HG02588 (cell line): Measurements from ENCODE around the gene ZNF496.

ENCODE experiments used
- ATAC-seq: cut with Tn5 transposase; IDR thresholded peaks from one replicate; pipeline ENCODE4 v1.9.1; 2021; ENCODE audit warnings: mild to moderate bottlenecking, moderate library complexity; ENCODE audit not compliant: unreplicated experiment

ZNF496 gene

GRCh38 chr1:247330548-247331171 lies 1.0 kb downstream of the ZNF496 start:
- ATAC-seq: no peak

- ATAC-seq: no peak
Measured at GRCh38 chr1:247329097-247329617, 2.5 kb downstream of the ZNF496 start.

- no peak for ATAC-seq
Measured at GRCh38 chr1:247328311-247328710, 3.4 kb downstream of the ZNF496 start.

GRCh38 chr1:247326411-247327130 lies 5.1 kb downstream of the ZNF496 start:
- no peak for ATAC-seq

- no peak for ATAC-seq
Measured at GRCh38 chr1:247324923-247325322, 6.7 kb downstream of the ZNF496 start.

GRCh38 chr1:247324204-247324787 lies 7.4 kb downstream of the ZNF496 start:
- no peak for ATAC-seq

GRCh38 chr1:247322849-247323586 lies 8.6 kb downstream of the ZNF496 start:
- peak; percentile 54 for ATAC-seq

- peak; percentile 38 for ATAC-seq
Measured at GRCh38 chr1:247322442-247322841, 9.2 kb downstream of the ZNF496 start.

GRCh38 chr1:247317702-247318101 lies 14.0 kb downstream of the ZNF496 start:
- ATAC-seq: no peak

- ATAC-seq: no peak
Measured at GRCh38 chr1:247316590-247317197, 15.0 kb downstream of the ZNF496 start.

- ATAC-seq: no peak
Measured at GRCh38 chr1:247304031-247304430, 27.6 kb downstream of the ZNF496 start.

- ATAC-seq: no peak
Measured at GRCh38 chr1:247303216-247303615, 28.5 kb downstream of the ZNF496 start.

GRCh38 chr1:247301176-247301540 lies 30.5 kb downstream of the ZNF496 start:
- ATAC-seq: no peak

GRCh38 chr1:247300491-247301175 lies 31.0 kb downstream of the ZNF496 start:
- no peak for ATAC-seq

- no peak for ATAC-seq
Measured at GRCh38 chr1:247299723-247300381, 31.8 kb downstream of the ZNF496 start.

- ATAC-seq: no peak
Measured at GRCh38 chr1:247298701-247299100, 33.0 kb downstream of the ZNF496 start.

GRCh38 chr1:247298124-247298481 lies 33.6 kb downstream of the ZNF496 start:
- ATAC-seq: no peak

GRCh38 chr1:247297263-247298123 lies 34.2 kb downstream of the ZNF496 start:
- ATAC-seq: no peak

GRCh38 chr1:247296599-247297180 lies 35.0 kb downstream of the ZNF496 start:
- ATAC-seq: no peak
